K562 (cell line): ENCODE results near the gene ZNF513. TPM values are rescaled to one million over a fixed set of nuclear protein-coding genes. Genes with fewer than 3 reads are reported as not detected.
A peak's percentile ranks its signal among the peaks of the same experiment; 100 is the strongest.

Experiments used
- CREB3 ChIP-seq: fragments of 450-650 bp; conservative IDR thresholded peaks from 2 replicates; pipeline ENCODE4 v1.6.1; 2016; ENCODE audit warnings: missing genetic modification characterization, low read depth, mild to moderate bottlenecking, missing compliant biosample characterization, moderate library complexity
- HMGN3 ChIP-seq: IDR thresholded peaks from 2 replicates; pipeline ENCODE4 v1.6.1; 2011; ENCODE audit warnings: borderline replicate concordance, low read depth, mild to moderate bottlenecking, mixed read lengths, low read length; ENCODE audit not compliant: insufficient read length; ENCODE audit errors: extremely low read depth
- KLF1 ChIP-seq: fragments of 450-650 bp; IDR thresholded peaks from 2 replicates; pipeline ENCODE4 v1.6.1; 2016; ENCODE audit warnings: missing genetic modification characterization, missing compliant biosample characterization
- MECOM ChIP-seq: fragments of 250-450 bp; sonication (Bioruptor Pico); IDR thresholded peaks from 2 replicates; pipeline ENCODE4 v1.8.0; 2022; ENCODE audit warnings: inconsistent platforms
- MTA3 ChIP-seq: fragments of 450-650 bp; formaldehyde crosslinking; IDR thresholded peaks from 2 replicates; pipeline ENCODE4 v1.6.1; 2017; ENCODE audit warnings: mild to moderate bottlenecking, borderline replicate concordance
- PATZ1 ChIP-seq: fragments of 250-450 bp; sonication (Bioruptor Pico); IDR thresholded peaks from 2 replicates; pipeline ENCODE4 v1.5.0; 2020; ENCODE audit warnings: mild to moderate bottlenecking, borderline replicate concordance
- RAD21 ChIP-seq, 2 experiments: fragments of 250-450 bp in 1 of 2; fragments of 450-650 bp in 1 of 2; sonication (Bioruptor Pico) in 1 of 2; formaldehyde crosslinking in 1 of 2; IDR thresholded peaks in 1 of 2; conservative IDR thresholded peaks in 1 of 2; 2 replicates each; pipeline versions ENCODE4 v1.4.0 to v1.8.0; 2020 to 2022; ENCODE audit warnings: mild to moderate bottlenecking in 2 of 2, moderate library complexity in 1 of 2
- RBBP5 ChIP-seq: fragments of 200-600 bp; sonication (generic); IDR thresholded peaks from 2 replicates; pipeline ENCODE4 v1.6.1; 2012; ENCODE audit warnings: borderline replicate concordance, mild to moderate bottlenecking, low read length, control low read depth, inconsistent platforms; ENCODE audit not compliant: insufficient read depth, poor library complexity, severe bottlenecking
- SREBF1 ChIP-seq: fragments of 150-350 bp; IDR thresholded peaks from 2 replicates; pipeline ENCODE4 v1.6.1; 2014; ENCODE audit warnings: antibody characterized with exemption, low read depth, low read length, borderline replicate concordance
- SRSF3 ChIP-seq: fragments of 200-400 bp; formaldehyde crosslinking; IDR thresholded peaks from 2 replicates; pipeline ENCODE4 v1.6.1; 2016; ENCODE audit warnings: mild to moderate bottlenecking, low read length, moderate library complexity; ENCODE audit not compliant: insufficient read depth
- TAF7 ChIP-seq: fragments of 450-650 bp; IDR thresholded peaks from 2 replicates; pipeline ENCODE4 v1.6.1; 2016; ENCODE audit warnings: missing genetic modification characterization, missing compliant biosample characterization
- TSHZ1 ChIP-seq: fragments of 250-450 bp; sonication (Bioruptor Pico); IDR thresholded peaks from 2 replicates; pipeline ENCODE4 v1.4.0; 2020; ENCODE audit warnings: mild to moderate bottlenecking, moderate library complexity
- YY1 ChIP-seq, 3 experiments: IDR thresholded peaks; 2 replicates each; pipeline ENCODE4 v1.6.1; 2011; ENCODE audit warnings: low read length in 2 of 3, mild to moderate bottlenecking in 2 of 3, moderate library complexity in 2 of 3, borderline replicate concordance in 1 of 3, control low read depth in 1 of 3, low read depth in 1 of 3; ENCODE audit not compliant: insufficient read depth in 3 of 3, insufficient replicate concordance in 2 of 3, control insufficient read depth in 1 of 3, insufficient read length in 1 of 3; ENCODE audit errors: extremely low read depth in 1 of 3
- ZBTB43 ChIP-seq: sonication (generic); formaldehyde crosslinking; IDR thresholded peaks from 2 replicates; pipeline ENCODE4 v1.8.0; 2023; ENCODE audit warnings: mild to moderate bottlenecking, missing genetic modification reagents
- ZNF695 ChIP-seq: fragments of 450-650 bp; formaldehyde crosslinking; IDR thresholded peaks from 2 replicates; pipeline ENCODE4 v1.4.0; 2020; ENCODE audit warnings: mild to moderate bottlenecking, moderate library complexity
- ZNF778 ChIP-seq: fragments of 450-650 bp; formaldehyde crosslinking; IDR thresholded peaks from 2 replicates; pipeline ENCODE4 v1.4.0; 2020; ENCODE audit warnings: mild to moderate bottlenecking, moderate library complexity
- polyA plus RNA-seq, 8 experiments: library from polyadenylated mRNA; depleted of rRNA in 4 of 8; stranded (reverse) in 5 of 8; unstranded in 3 of 8; fragments of >200 nt; fragmentation: Nextera tagmentation in 2 of 8; fragmentation: Illumina TruSeq in 1 of 8; extraction: Ambion mirVana in 2 of 8; extraction: Trizol in 1 of 8; gene quantifications; 2 replicates each; pipeline versions ENCODE4 v1.2.1 to v1.2.3, GENCODE V29; 2011 to 2014; ENCODE audit warnings: inconsistent platforms in 1 of 8, missing spikeins in 1 of 8
- total RNA-seq, 7 experiments: library from RNA; depleted of rRNA in 6 of 7; stranded (reverse); fragments of >200 nt in 6 of 7; fragmentation: Illumina TruSeq in 2 of 7; extraction: Trizol in 2 of 7; gene quantifications; 2 replicates each; pipeline versions ENCODE4 v1.2.1 to v1.2.3, GENCODE V29; 2011 to 2021; ENCODE audit warnings: low replicate concordance in 1 of 7

The ZNF513 gene
- total and polyA plus RNA-seq, 9 of the 15 experiments (the other 6 are each of a cell fraction or from before 2014, with no cell fraction given) = 0.04 to 13.6 (median 4.4) TPM

GRCh38 chr2:27409321-27410073 is 29.0 kb upstream of the ZNF513 start, which contains the start of gene PPM1G (continued):
- TF ChIP-seq ZBTB43 (CRISPR knock-in tag) (peak; percentile 71; the same call in 1 of the 2 replicates), MTA3 (no peak; the same call in 1 of the 2 replicates), TSHZ1 (CRISPR knock-in tag) (no peak), SREBF1 (no peak), MECOM (peak; percentile 65; the same call in 1 of the 2 replicates), ZNF695 (CRISPR knock-in tag) (peak; percentile 70; the same call in 1 of the 2 replicates), KLF1 (tag) (peak; percentile 79; the same call in 1 of the 2 replicates), TAF7 (tag) (peak; percentile 94), ZNF778 (CRISPR knock-in tag) (no peak), SRSF3 (no peak), RAD21 (CRISPR knock-in tag; conservative IDR thresholded peaks at IDR 0.05 in 1 of 2, IDR thresholded peaks at IDR 0.05 in 1 of 2) (no peak), HMGN3 (peak; percentile 49), PATZ1 (no peak), RBBP5 (peak; percentile 96), CREB3 (tag) (peak; percentile 78), YY1 (IDR thresholded peaks at IDR 0.05; ENCODE audit: borderline replicate concordance in 1 of 3, control insufficient read depth in 1 of 3, extremely low read depth in 1 of 3, insufficient read depth in 3 of 3, insufficient read length in 1 of 3, insufficient replicate concordance in 2 of 3, low read depth in 1 of 3, low read length in 2 of 3) (peak in 2 of 3 experiments; percentile 44 to 69)
